GM12878 (cell line): ENCODE data around the gene RPL18. TPM values are rescaled to one million over a fixed set of nuclear protein-coding genes. Genes with fewer than 3 reads are reported as not detected.

ENCODE experiments used
- CHD1 ChIP-seq: IDR thresholded peaks from 2 replicates; pipeline ENCODE4 v1.6.1; 2012; ENCODE audit warnings: low read depth, low read length, improper control_type of control experiment
- E2F8 ChIP-seq: fragments of 450-650 bp; IDR thresholded peaks from 2 replicates; pipeline ENCODE4 v1.6.1; 2018; ENCODE audit warnings: mild to moderate bottlenecking, low read depth, moderate library complexity; ENCODE audit not compliant: partially characterized antibody
- ESRRA ChIP-seq: IDR thresholded peaks from 2 replicates; pipeline ENCODE4 v1.6.1; 2012; ENCODE audit warnings: mild to moderate bottlenecking, low read length, improper control_type of control experiment
- HDGF ChIP-seq: fragments of 450-650 bp; IDR thresholded peaks from 2 replicates; pipeline ENCODE4 v1.6.1; 2016; ENCODE audit warnings: antibody characterized with exemption
- LARP7 ChIP-seq: fragments of 450-650 bp; IDR thresholded peaks from 2 replicates; pipeline ENCODE4 v1.6.1; 2017; ENCODE audit warnings: mild to moderate bottlenecking
- MTA3 ChIP-seq: IDR thresholded peaks from 2 replicates; pipeline ENCODE4 v1.6.1; 2012; ENCODE audit warnings: low read length, inconsistent platforms, borderline replicate concordance
- NFYA ChIP-seq: IDR thresholded peaks from 2 replicates; pipeline ENCODE4 v1.6.1; 2011; ENCODE audit warnings: low read depth, mild to moderate bottlenecking, low read length, improper control_type of control experiment, borderline replicate concordance
- NR2F1 ChIP-seq: fragments of 450-650 bp; conservative IDR thresholded peaks from 2 replicates; pipeline ENCODE4 v1.6.1; 2017; ENCODE audit warnings: mild to moderate bottlenecking
- PML ChIP-seq: IDR thresholded peaks from 2 replicates; pipeline ENCODE4 v1.6.1; 2012; ENCODE audit warnings: low read length, inconsistent platforms
- POU2F2 ChIP-seq: IDR thresholded peaks from 3 replicates; pipeline ENCODE4 v1.6.1; 2011; ENCODE audit warnings: low read depth, mild to moderate bottlenecking, low read length, borderline replicate concordance
- RELA ChIP-seq: fragments of 450-650 bp; IDR thresholded peaks from 2 replicates; pipeline ENCODE4 v1.8.0; 2014; ENCODE audit warnings: borderline replicate concordance; ENCODE audit not compliant: partially characterized antibody
- RELB ChIP-seq: fragments of 450-650 bp; IDR thresholded peaks from 2 replicates; pipeline ENCODE4 v1.6.1; 2017; ENCODE audit warnings: low read depth, mild to moderate bottlenecking, moderate library complexity
- ZBTB33 ChIP-seq: fragments of 450-650 bp; IDR thresholded peaks from 2 replicates; pipeline ENCODE4 v1.6.1; 2017; ENCODE audit warnings: mild to moderate bottlenecking
- ZNF384 ChIP-seq: IDR thresholded peaks from 2 replicates; pipeline ENCODE4 v1.6.1; 2012; ENCODE audit warnings: low read depth, mild to moderate bottlenecking, low read length, improper control_type of control experiment, borderline replicate concordance
- ZNF592 ChIP-seq: fragments of 450-650 bp; IDR thresholded peaks from 2 replicates; pipeline ENCODE4 v1.6.1; 2017; ENCODE audit warnings: mild to moderate bottlenecking, moderate library complexity
- polyA plus RNA-seq, 11 experiments: library from polyadenylated mRNA; depleted of rRNA in 4 of 11; unstranded in 6 of 11; stranded (reverse) in 5 of 11; fragments of >200 nt; fragmentation: Nextera tagmentation in 4 of 11; fragmentation: Illumina TruSeq in 1 of 11; extraction: Ambion mirVana in 4 of 11; extraction: Trizol in 1 of 11; gene quantifications; 1 replicate in 1 of 11; 2 replicates in 10 of 11; pipeline versions ENCODE4 v1.2.1 to v1.2.3, GENCODE V29; 2011 to 2016; ENCODE audit warnings: inconsistent platforms in 2 of 11, missing spikeins in 2 of 11, low read depth in 1 of 11
- total RNA-seq, 4 experiments: library from RNA; depleted of rRNA in 3 of 4; stranded (reverse); fragments of >200 nt in 3 of 4; fragmentation: Illumina TruSeq in 1 of 4; extraction: Trizol in 1 of 4; gene quantifications; 2 replicates each; pipeline versions ENCODE4 v1.2.1 to v1.2.3, GENCODE V29; 2013 to 2021
- TF ChIP-seq, protein P1 (sequence below): IDR thresholded peaks from 2 replicates; pipeline ENCODE4 v1.6.1; 2011; ENCODE audit warnings: borderline replicate concordance, low read depth, mild to moderate bottlenecking, moderate library complexity, low read length; ENCODE audit not compliant: insufficient read depth, poor library complexity, severe bottlenecking

The RPL18 gene
- total and polyA plus RNA-seq, 10 of the 15 experiments (the other 5 are each of a cell fraction or from before 2014, with no cell fraction given), result 393 to 4,267 (median 2,019) TPM

DNA sequence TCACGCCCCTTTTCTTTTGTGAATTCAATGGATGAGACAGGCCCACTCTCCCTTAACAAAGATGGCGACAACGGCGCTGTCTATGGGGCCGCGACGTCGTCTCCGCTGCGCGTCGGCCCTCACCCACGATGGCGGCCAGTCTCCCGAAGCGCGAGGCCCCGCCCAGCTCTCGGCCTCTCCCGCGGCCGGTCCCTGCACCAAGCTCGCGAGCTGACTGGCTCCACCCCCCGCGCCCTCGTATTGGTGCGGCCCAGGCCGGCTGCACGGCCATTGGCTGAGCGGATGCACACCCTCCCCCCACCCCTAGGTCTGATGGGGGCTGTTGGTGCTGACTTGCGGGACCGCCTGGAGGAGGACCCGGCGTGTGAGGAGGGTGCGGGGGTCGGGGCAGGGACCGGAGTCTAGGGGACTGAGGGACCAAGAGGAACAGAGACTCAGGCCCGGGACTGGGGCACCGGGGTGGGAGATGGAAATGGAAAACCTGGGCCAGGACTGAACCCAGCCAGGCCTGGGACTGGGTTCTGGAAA, 5.2 kb upstream of the RPL18 start (continued):
- TF ChIP-seq, protein P1, sequence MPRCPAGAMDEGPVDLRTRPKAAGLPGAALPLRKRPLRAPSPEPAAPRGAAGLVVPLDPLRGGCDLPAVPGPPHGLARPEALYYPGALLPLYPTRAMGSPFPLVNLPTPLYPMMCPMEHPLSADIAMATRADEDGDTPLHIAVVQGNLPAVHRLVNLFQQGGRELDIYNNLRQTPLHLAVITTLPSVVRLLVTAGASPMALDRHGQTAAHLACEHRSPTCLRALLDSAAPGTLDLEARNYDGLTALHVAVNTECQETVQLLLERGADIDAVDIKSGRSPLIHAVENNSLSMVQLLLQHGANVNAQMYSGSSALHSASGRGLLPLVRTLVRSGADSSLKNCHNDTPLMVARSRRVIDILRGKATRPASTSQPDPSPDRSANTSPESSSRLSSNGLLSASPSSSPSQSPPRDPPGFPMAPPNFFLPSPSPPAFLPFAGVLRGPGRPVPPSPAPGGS, result no peak
- TF ChIP-seq PML (no peak), E2F8 (no peak), MTA3 (no peak), NFYA (no peak), RELB (0 out of 2 replicates have a peak, but pooled peaks have one; percentile 6), LARP7 (0 out of 2 replicates have a peak, but pooled peaks have one; percentile 9), NR2F1 (no peak), RELA (no peak), CHD1 (no peak), POU2F2 (no peak), ZNF592 (no peak), HDGF (no peak), ZBTB33 (no peak), ESRRA (no peak), ZNF384 (no peak)
